ENCODE measurements around the gene MGMT. TPM values are rescaled to one million over a fixed set of nuclear protein-coding genes. Genes with fewer than 3 reads are reported as not detected.

MGMT gene
- total RNA-seq, 2 experiments from 2014 or later: 9.0 to 9.6 TPM

DNA sequence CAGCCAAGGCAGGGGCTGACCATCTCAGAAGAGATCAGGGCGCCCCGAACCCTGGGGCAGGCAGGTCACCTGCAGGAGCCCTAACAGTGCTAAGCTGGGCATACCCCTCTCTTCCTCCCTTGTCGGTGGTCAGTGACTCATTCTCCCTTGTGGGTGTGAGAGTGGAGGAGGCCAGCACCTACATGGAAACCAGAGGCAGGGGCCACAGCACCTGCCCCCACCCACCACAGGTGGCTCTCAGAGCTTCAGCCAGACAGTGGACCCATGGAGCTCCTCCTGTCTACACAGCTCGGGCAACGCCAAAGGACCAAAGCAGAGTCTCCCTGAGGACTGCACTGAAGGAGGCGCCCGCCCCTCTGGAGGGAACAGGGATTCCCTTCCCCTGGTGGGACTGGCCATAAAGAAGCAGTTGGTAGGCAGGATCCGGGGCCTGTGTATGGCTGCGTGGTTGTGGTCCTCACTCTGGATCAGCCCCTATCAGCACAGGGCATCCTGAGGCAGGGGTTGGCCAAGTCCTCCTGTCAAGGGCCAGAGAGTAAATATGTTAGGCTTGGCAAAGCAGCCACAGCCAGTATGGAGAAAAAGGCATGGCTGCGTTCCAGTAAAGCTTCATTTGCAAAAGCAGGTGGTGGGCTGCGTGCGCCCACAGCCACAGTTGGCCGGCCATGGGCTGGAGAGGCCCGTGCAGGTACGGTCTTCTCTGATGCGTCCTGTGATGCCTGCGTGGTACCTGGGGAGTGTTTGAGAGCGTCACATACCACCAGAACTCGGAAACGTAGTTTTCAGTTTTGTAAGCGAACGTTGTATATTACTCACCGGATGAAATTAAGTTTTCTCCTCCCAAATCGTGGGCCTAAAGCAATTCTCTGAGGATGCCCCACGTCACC is 298.9 kb downstream of the MGMT start:
- Mint-ChIP-seq H3K36me3 (ENCODE audit: low read depth) (peaks cover 84% of the 10 kb centered on the region), H3K4me3 (no peak overlapping the region), H3K4me1 (ENCODE audit: low read depth) (no peaks in the 10 kb centered on the region), H3K9me3 (no peaks in the 10 kb centered on the region), H3K27me3 (no peaks in the 10 kb centered on the region), H3K27ac (no peak overlapping the region)
- Histone ChIP-seq H3K36me3 (ENCODE audit: insufficient read depth, low read length) (peaks cover 12% of the 10 kb centered on the region), H3K9me3 (ENCODE audit: control insufficient read depth in 1 of 2, insufficient read depth in 1 of 2, low read length in 2 of 2) (peaks cover 0 to 84% of the 10 kb centered on the region in 2 experiments), H3K27me3 (ENCODE audit: control insufficient read depth in 1 of 2, insufficient read depth in 2 of 2, low read length in 2 of 2) (no peaks in the 10 kb centered on the region), H3K4me1 (ENCODE audit: insufficient read depth, low read length) (no peaks in the 10 kb centered on the region), H3K27ac (ENCODE audit: low read depth in 1 of 2, low read length in 2 of 2) (no peak overlapping the region), H3K4me3 (ENCODE audit: low read length) (no peak overlapping the region)
- ChIA-PET CTCF (no interaction called here), POLR2A (no interaction called here)
- ATAC-seq (ENCODE audit: poor library complexity) (no peak), DNase-seq (no peak)
- intact Hi-C loops (cut with DNase I, micrococcal nuclease): no loop called here
- TF ChIP-seq, protein P1, sequence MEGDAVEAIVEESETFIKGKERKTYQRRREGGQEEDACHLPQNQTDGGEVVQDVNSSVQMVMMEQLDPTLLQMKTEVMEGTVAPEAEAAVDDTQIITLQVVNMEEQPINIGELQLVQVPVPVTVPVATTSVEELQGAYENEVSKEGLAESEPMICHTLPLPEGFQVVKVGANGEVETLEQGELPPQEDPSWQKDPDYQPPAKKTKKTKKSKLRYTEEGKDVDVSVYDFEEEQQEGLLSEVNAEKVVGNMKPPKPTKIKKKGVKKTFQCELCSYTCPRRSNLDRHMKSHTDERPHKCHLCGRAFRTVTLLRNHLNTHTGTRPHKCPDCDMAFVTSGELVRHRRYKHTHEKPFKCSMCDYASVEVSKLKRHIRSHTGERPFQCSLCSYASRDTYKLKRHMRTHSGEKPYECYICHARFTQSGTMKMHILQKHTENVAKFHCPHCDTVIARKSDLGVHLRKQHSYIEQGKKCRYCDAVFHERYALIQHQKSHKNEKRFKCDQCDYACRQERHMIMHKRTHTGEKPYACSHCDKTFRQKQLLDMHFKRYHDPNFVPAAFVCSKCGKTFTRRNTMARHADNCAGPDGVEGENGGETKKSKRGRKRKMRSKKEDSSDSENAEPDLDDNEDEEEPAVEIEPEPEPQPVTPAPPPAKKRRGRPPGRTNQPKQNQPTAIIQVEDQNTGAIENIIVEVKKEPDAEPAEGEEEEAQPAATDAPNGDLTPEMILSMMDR (IDR thresholded peaks at IDR 0.05): no peak

DNA sequence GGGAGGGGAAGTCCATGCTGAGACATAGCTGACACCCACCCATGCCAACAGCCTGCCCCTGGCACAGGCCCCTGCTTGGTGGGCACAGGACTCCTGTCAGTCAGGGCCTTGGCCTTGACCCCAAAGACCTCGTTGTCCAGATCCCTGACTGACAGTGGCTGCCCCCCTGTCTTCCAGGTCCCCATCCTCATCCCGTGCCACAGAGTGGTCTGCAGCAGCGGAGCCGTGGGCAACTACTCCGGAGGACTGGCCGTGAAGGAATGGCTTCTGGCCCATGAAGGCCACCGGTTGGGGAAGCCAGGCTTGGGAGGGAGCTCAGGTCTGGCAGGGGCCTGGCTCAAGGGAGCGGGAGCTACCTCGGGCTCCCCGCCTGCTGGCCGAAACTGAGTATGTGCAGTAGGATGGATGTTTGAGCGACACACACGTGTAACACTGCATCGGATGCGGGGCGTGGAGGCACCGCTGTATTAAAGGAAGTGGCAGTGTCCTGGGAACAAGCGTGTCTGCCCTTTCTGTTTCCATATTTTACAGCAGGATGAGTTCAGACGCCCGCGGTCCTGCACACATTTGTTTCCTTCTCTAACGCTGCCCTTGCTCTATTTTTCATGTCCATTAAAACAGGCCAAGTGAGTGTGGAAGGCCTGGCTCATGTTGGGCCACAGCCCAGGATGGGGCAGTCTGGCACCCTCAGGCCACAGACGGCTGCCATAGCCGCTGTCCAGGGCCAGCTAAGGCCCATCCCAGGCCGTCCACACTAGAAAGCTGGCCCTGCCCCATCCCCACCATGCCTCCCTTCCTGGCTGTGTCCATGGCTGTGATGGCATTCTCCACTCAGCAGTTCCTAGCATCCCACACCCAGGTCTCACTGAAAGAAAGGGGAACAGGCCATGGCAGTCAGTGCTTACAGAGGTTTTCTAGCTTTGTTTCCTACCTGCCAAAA is 299.8 kb downstream of the MGMT start:
- Mint-ChIP-seq H3K27me3 (no peaks in the 10 kb centered on the region), H3K4me1 (ENCODE audit: low read depth) (no peaks in the 10 kb centered on the region), H3K27ac (no peak overlapping the region), H3K9me3 (no peaks in the 10 kb centered on the region), H3K4me3 (no peak overlapping the region), H3K36me3 (ENCODE audit: low read depth) (peaks cover 84% of the 10 kb centered on the region)
- Histone ChIP-seq H3K9me3 (ENCODE audit: control insufficient read depth in 1 of 2, insufficient read depth in 1 of 2, low read length in 2 of 2) (peaks cover 0 to 84% of the 10 kb centered on the region in 2 experiments), H3K4me3 (ENCODE audit: low read length) (no peak overlapping the region), H3K36me3 (ENCODE audit: insufficient read depth, low read length) (peaks cover 7% of the 10 kb centered on the region), H3K27me3 (ENCODE audit: control insufficient read depth in 1 of 2, insufficient read depth in 2 of 2, low read length in 2 of 2) (no peaks in the 10 kb centered on the region), H3K4me1 (ENCODE audit: insufficient read depth, low read length) (no peaks in the 10 kb centered on the region), H3K27ac (ENCODE audit: low read depth in 1 of 2, low read length in 2 of 2) (no peak overlapping the region)
- intact Hi-C loops (cut with DNase I, micrococcal nuclease): no loop called here
- ATAC-seq (ENCODE audit: poor library complexity): no peak
- POLR2A ChIA-PET: no interaction called here
- no peak for DNase-seq
- CTCF ChIA-PET: no interaction called here
- TF ChIP-seq, protein P1 (IDR thresholded peaks at IDR 0.05): no peak

DNA sequence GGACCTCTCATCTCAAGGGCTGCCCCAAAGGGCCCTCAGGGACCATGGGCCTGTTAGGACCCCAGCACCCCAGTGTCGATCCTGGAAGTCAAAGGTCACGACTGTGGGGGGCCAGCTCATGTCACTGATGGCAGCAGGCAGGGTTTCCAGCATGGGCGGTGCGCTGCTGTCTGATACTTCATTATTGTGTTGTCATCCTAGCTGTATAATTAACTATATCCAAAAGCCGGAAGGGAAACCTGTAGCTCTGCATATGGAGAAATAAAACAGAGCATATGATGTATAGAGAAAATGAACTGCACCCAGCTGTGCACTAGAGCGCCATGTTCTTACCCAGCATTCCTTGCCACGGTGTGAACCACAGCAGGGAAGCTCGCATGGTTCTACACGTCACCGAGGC is 300.7 kb downstream of the MGMT start:
- TF ChIP-seq, protein P1 (IDR thresholded peaks at IDR 0.05): no peak
- DNase-seq: no peak
- H3K27ac ChIP-seq (ENCODE audit: low read depth in 1 of 2, low read length in 2 of 2): no peak overlapping the region
- ATAC-seq (ENCODE audit: poor library complexity): no peak
- intact Hi-C loops (cut with DNase I, micrococcal nuclease): no loop called here
- H3K4me1 ChIP-seq (ENCODE audit: insufficient read depth, low read length): no peaks in the 10 kb centered on the region
- H3K4me3 ChIP-seq (ENCODE audit: low read length): no peak overlapping the region
- POLR2A ChIA-PET: no interaction called here
- Mint-ChIP-seq H3K27ac (no peak overlapping the region), H3K36me3 (ENCODE audit: low read depth) (peaks cover 79% of the 10 kb centered on the region), H3K9me3 (no peaks in the 10 kb centered on the region), H3K4me1 (ENCODE audit: low read depth) (no peaks in the 10 kb centered on the region), H3K4me3 (no peak overlapping the region), H3K27me3 (no peaks in the 10 kb centered on the region)
- no peaks in the 10 kb centered on the region for H3K27me3 ChIP-seq (ENCODE audit: control insufficient read depth in 1 of 2, insufficient read depth in 2 of 2, low read length in 2 of 2)
- peaks cover 7% of the 10 kb centered on the region for H3K36me3 ChIP-seq (ENCODE audit: insufficient read depth, low read length)
- CTCF ChIA-PET: no interaction called here
- peaks cover 0 to 90% of the 10 kb centered on the region in 2 experiments for H3K9me3 ChIP-seq (ENCODE audit: control insufficient read depth in 1 of 2, insufficient read depth in 1 of 2, low read length in 2 of 2)
